Activated CD8-positive, alpha-beta memory T cell treated with anti-CD3 and anti-CD28 coated beads, Interleukin-2, amount 50 U/mL, for 1 hour (primary cell): ENCODE data around the gene ATG4B.

Experiments
- DNase-seq: peaks from one replicate; pipeline ENCODE4 v3.0.0-alpha.2; 2020; ENCODE audit errors: extremely low read depth

The ATG4B gene

DNA sequence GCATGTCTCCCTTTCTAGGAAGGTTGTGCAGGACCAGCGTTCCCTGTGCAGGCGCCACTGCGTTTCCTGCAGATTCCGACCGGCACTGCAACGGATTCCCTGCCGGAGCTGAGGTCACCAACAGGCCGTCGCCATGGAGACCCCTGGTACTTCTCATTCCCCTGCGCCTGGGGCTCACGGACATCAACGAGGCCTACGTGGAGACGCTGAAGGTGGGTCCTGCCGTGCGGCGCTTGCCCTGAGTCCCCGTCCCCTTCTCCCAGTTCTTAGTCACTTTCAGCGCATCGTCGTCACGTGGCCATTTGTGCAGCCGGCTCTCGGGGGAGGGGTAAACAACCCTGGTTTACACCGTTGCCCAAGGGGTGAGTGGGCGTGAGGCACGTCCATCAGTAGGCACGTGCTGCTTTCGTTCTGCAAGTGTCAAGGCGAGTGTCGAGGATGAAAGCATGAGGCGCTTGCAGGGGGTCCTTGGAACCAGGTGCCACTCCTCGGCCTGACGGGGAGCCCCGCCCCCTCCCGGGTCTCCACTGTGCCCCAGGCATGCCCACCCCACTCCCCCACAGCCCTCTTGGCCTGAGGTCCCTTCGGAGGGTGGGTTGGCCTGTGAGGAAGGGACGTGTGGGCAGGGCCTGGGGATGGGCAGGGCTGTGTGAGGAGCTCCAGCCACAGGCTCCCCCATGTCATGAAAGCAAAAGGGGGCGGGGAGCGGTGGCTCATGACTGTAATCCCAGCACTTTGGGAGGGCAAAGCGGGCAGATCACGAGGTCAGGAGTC, 29.3 kb downstream of the ATG4B start:
- DNase-seq: no peak

DNA sequence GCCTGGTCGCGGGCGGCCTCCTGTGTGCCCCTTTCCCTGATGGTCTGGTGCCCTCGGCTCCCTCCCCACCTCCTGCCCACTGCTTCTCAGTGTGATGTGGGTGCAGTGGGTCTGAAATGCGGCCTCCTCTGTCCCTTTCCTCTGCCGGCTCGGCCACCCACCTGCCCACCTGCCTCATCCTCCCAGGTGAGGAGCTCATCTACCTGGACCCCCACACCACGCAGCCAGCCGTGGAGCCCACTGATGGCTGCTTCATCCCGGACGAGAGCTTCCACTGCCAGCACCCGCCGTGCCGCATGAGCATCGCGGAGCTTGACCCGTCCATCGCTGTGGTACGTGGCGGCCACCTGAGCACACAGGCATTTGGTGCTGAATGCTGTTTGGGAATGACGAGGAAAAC, 30.9 kb downstream of the ATG4B start:
- DNase-seq: no peak

DNA sequence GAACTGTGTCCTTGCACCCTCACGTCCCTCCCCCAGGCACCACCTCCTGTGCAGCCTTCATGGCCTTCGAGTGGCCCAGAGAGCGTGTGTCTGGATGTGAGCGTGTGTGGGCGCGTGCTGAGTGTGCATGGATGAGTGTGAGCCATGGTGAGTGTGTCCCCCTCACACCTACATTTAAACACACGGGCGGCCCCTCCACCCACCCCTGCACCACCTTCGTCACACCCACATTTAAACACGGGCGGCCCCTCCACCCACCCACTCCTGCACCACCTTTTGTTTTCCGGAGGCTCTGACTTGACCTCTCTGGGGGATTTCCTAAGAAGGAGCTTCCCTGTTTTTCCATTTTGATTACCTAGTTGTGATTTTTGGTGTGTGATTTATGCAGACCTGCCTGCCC, 31.3 kb downstream of the ATG4B start:
- DNase-seq: no peak

DNA sequence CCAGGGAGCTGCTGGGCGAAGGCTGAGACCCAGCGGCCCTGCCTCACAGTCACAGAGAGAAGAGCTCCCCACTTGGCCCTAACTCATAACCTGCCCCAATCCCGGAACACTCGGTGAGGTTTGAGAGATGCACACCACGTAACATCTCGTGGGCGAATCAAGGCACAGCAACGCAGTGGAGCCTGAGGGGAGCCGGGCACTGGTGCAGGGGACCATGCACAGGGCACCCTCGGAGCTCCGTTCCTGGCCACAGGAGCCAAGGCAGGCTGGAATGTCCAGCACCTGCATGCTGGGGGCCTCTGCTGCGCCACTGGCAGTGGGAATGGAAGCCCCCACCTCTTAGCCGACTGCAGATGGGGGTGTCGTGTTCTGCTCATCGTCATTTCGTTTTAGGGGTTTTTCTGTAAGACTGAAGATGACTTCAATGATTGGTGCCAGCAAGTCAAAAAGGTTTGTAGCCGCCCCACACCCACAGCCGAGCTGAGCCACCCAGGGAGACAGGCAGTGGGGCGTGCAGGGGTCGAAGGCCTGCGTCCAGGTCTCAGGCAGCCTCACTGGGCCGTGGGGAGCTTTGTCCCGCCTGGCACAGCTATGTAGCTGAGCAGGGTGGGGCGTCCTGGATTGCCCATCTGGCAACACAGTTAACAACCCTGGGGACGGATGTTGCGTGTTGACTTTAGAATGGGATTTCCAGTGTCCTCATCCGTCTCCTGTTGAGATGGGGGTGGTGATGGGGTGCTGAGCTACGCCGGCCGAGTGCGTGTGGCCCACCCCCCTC, 33.0 kb downstream of the ATG4B start:
- no peak for DNase-seq

DNA sequence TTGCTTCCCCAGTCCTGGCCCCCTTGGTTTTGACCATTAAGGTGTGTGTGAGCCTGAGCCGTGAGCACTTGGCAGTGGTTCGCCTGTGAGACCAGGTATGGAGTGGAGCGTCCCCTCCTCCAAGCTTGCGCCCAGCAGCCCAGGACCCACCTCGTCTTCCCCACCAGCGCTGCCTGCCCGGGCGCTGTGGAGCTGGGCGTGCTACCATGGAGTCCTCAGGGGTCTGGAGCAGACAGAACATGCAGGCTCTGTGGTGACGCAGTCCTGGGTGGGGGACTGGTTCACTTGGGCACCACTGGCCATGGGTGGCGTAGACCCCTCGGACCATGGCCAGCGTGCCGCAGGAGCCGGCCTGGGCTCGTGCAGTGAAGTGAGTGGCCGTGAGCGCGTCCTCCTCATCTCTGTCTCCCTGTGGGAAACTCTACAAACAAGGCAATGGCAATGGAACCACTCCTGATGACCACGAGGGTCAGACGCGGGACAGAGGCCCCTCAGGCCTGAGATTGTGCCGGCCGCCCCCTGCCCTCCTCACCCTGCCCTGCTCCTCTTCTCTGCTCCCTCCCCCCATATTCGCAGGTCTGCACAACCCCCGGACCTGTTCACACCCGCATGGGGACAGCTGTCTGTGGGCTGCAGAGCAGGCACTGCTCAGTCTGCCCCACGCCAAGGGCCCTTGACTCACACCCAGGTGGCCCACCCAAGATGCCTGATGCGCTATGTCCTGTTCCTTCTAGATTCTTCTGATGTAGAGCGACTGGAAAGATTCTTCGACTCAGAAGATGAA, 34.2 kb downstream of the ATG4B start:
- no peak for DNase-seq

DNA sequence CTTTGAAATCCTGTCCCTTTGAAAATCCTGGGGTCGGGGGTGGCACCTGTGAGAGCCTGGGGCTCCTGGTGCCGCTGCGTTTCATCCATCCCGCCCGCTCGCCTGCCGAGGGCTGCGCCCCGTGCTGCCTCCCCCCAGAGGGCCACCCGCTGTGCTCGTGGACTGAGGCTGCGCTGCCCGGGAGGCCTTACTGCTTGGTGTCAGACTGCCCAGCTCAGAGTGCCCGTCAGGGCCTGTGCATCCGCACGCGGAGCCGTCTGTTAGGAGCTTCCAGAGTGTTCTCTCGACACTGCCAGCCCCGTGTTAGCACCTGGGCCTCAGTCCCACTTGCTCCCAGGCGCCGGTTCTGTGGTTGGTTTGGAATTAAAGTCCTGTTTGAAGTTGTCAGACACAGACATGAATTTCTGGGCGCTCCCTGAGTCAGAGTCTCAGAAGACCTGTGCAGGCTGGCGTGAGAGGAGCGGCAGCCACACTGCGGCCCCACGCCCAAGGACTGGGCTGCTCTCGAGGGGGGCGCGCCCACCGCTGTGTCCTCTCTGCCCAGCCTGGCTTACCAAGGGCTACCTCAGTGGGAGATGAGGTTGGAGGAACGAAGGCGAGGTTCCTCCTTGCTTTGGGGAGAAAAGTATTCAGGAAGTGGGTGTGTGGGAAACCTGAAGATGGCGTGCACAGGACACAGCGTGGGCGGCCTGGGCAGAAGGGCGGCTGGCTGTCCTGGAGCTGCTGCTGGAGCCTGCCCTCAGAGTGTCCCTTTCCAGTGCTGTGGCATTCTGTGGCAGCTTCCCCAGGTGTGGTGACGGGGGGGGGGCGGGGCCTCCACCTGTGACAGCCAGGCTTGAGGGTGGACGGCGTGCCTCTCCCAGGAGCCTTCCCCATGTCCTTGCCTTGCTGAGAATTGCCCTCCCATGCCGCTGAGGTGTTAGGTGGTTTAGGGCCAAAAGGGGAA, 35.0 kb downstream of the ATG4B start:
- DNase-seq: no peak

DNA sequence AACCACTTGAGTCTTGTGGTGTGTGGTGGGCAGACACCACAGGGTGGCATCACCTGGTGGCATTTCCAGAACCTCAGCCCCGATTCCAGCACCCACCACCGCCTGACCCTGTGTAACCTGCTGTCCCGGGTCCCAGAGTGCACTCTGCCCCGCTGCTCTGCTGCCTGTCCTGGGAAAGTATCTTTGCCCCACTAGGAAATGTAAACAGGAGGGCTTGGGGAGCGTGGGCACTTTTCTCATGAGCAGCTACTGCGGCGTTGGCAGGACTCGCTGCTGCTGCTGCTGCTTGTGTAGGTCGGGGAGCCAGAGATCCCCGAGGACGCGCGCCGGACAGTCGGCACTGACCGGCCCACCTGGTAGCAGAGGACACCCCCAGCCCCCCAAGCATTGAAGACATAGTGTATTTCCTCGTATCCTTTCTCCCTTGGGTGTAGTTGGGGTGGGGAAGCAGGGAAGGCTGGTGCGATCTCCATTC, 35.7 kb downstream of the ATG4B start:
- no peak for DNase-seq

DNA sequence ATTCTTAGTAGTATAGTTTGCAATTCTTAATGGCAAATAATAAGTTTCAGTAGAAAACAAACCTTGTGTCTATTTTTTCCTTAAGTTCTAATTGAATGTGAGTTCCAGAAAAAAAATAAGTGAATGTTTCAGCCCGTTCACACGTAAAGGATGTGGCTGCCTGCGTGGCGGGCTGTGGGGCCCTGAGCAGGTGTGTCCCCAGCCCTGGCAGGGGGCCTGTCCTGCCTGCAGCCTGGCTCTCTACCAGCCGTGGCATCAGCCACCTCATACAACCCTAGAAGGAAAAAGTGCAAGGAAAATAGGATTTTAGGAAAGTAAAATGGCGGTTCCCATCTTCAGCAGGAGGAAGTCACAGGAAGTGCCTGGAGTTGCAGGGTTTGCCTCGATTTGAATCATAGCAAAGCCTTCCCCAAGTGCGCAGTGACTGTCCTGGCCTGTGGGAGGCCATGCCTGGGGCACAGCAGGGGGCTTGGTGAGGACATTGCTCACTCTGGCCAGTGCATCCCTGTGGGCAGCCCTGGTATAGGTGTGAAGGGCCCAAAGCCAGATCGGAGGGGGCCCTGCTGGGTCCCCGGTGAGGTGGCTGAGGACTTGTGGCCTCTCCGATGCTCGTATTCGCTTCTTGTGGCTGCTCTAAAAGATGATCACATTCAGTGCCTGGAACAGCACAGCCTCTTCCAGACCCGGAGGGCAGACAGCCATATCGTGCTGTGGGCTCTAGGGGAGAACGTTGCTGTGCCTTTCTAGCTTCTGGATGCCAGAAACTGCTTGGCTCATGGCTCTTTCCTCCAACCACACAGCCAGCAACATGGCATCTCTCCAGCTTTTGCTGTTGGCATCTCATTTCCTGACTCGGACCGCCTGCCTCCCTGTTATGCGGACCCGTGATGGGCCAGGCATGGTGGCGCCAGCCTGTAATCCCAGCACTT, 36.6 kb downstream of the ATG4B start:
- no peak for DNase-seq

DNA sequence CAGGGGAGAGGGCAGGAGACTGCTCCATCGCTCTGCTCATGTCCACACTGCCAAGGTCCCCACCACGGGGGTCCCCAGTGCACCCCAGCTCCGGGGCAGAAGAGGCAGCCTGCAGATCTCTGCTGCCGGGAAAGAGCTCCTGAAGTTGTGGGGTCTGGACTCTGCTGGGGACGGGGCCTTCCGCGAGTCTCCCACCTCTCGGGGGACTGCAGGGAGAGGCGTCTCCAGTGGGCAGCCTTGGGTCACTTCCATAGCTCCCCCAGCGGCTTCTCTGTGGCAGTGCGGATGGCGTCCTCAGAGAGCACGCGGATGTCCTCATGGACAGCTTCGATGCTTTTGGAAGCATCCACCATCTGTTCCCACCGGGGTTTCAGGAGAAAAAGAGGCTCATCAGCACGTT, 38.4 kb downstream of the ATG4B start:
- DNase-seq: no peak

DNA sequence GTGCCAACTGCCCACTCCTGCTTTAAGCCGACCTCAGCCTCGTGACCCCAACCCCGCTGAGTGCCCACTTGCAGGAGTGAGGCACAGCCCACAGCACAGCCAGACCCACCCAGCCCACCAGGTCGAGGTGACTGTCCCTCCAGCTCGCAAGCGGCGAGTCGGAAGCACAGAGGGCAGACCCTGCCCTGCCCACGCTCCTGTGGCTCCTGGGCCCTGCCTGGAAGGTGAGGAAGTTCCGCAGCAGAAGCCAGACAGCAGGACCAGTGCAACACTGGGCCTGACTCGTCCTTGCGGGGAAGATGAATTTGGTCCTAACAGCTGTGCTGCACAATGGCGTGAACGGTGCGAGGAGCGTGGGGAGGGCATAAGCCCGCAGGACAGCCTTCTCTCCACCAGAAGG, 39.2 kb downstream of the ATG4B start:
- no peak for DNase-seq

DNA sequence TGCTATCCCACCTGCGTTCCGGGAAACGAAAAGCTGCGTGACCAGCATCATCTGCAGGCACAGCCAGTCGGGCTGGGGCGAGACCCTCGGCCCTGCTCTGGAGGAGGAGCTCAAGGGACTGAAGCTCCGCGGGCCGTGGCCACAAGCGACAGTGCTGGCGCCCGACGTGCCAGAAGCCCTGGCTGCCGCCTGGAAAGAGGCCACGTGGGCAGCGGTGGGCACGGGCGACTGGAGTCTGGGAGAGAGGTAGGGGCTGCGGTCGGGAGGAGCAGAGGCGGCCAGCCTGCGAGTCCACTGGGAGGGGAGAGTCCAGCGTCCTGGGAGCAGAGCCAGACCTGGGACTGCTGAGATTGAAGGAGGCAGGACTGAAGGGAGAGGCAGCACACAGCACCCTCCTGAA, 39.9 kb downstream of the ATG4B start:
- no peak for DNase-seq

DNA sequence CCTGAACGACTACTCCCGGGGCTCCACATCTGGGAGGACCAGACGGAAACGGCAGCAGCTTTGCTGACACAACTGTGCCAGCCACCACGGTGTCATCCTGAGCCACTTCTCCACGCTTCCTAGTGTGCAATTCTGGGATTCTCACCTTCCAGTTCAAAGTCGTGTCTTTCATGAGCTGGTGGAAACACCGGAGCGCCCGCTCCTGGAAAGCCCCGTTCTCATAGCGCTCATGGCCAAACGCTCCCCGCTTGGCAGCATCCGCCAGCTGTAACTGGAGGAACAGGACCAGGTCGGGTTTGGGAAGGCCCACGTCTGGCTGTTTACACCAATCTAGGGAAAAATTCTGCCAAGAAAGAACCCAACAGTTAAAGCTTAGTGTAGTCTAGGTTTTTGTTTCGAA, 40.8 kb downstream of the ATG4B start:
- no peak for DNase-seq

DNA sequence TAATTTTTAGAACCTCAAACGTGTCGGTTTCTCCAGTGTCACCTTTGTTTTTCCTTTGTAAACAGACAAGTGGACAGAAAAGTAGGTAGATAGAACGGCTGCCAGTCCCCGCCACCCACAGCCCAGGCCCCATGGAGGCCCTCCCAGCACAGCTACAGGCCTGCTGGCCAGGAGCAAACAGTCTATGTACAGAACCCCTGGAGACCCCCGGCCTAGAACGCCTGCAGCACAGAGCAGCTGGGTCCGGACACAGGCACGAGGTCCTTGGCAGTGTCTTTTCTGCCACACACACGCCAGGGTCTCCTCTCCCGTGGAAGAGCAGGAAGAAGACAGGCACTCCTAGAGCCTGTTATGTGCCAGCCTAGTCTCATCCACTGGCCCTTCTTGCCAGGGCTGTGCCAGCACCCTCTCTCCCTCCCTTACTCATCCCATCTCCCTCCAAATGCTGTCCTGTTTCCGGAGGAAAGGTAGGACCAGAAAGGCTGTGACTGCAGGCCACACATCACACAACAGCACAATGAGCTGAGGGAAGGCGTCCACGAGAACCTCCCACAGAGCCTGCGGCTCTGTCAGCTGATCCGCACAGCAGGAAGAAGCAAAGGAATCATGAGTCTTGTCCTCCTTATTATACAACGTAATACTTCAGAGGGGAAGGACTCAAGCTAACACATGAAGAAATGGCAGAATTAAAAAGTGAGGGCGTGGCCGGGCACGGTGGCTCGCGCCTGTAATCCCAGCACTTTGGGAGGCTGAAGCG, 41.5 kb downstream of the ATG4B start:
- no peak for DNase-seq

DNA sequence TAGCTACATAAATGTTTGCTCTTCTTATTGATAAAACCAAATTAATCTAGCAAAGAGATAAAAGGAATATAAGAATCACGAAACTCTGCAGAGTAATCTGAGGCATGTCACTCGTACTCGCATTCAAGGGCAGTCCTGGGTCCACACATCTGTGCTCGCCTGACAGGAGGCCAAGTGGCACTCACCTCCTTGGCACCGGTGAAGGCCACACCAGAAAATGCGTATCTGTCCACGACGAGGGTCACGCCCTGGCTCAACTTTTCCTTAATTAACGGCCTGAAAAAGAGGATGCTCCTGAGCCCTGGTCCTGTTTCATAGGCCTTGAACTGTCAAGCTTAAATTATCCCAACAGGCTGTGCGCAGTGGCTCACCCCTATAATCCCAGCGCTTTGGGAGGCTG, 42.6 kb downstream of the ATG4B start:
- no peak for DNase-seq

DNA sequence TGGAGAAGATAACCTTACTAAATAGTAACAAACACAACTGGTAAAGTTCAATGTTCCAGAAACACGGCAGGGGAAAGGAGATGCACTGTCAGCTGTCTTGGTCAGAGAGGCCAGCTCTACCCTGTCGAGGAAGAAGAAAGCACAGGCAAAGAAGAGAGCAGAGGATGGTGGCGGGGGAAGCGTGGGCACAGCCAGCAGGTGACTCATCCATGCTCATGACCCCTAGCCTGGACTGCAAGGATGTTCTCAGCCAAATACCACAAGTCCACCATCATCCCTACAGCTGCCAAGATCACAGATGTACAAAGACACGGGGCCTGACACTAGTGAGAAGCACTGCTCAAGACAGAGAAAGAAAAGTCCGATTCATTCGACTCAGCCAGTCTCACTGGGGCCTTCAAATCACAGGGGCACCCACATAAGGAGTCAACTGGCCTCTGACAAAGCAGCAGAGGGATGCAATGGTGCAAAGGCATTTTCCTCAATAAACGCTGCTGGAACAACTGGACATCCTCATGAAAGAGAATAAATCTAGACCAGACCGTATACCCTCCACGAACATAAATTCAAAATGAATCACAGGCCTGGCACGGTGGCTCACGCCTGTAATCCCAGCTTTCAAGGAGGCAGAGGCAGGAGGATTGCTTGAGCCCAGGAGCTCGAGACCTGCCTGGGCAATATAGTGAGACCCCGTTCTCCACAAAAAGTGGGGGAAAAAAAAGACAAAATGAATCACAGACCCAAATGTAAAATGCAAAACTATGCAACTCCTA, 43.5 kb downstream of the ATG4B start:
- no peak for DNase-seq

DNA sequence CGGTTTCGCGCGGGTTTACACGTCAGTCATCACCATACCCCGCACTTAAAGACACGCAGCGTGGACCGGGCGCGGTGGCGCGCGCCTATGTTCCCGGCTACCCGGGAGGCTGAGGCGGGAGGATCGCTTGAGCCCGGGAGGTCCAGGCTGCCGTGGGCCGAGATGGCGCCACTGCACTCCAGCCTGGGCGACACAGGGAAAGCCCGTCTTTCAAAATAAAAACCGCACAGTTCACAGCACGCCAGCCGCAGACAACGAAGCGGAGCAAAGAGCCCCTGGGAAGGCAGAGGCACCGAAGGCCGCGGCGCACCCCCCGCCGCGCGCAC, 48.8 kb downstream of the ATG4B start:
- DNase-seq: no peak

DNA sequence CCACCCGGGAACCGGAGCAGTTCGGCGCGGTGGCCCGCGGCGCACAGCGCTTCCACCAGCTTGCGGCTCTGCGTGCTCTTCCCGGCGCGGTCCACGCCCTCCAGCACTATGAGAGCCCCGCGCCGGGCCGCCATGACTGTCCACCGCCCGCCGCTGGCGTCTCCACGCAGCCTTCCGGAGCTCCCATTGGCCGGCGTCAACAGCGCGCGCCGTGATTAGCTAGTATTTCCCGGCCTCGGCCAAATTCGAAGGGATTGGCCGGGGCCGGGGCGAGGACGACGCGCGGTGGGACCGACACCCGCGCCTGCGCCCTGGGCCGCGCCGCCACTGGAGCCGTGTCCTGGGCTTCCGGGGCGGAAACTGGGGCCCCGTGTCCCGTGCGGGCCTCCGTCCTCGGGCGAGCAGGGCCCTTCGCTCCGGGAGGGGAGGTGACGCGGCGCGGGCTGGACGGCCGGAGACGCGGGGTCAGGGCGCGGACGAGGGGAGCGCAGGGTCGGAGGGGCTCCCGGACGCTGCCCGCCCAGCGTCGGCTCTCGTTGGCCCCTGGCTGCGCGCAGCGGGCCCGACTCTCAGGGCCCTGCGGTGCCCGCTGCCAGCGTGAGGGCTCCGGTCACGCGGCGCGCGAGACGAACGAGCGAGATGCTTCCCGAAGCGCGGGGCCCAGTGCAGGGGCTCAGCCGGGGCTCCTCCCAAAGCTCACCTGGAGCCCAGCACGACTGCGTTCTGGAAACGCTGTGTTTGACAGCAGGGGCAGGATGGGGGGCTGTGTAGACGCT, 49.3 kb downstream of the ATG4B start, which contains the start of gene DTYMK:
Gene DTYMK (minus strand): TSS at position 166 of the 776 bp plus-strand sequence. CDS start 32 bp downstream, at position 134.
- DNase-seq: peak; percentile 84

DNA sequence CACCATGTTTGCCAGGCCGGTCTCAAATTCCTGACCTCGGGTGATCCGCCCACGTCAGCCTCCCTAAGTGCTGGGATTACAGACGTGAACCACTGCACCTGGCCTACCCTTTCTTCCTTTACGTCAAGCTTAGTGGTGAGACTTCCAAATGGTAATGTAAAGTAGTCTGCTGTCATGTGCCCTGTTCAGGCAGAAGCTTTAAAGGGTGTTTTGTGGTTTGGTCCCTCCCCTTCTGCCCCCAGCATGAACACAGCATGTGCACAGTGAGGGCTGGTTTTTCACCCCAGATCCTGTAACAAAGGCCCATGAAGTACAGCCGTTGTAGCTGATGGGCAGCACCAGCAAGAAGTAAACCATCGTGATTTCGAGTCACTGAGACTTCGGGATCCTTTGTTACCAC, 51.8 kb downstream of the ATG4B start:
- DNase-seq: peak; percentile 31
